Measurements from ENCODE around the gene DYNC2LI1. TPM values are rescaled to one million over a fixed set of nuclear protein-coding genes. Genes with fewer than 3 reads are reported as not detected.

The DYNC2LI1 gene
- total and polyA plus RNA-seq, 2 of the 8 experiments (the other 6 are each of a cell fraction or from before 2014, with no cell fraction given), result 3.9 to 7.6 TPM

GRCh38 chr2:43800894-43801293 is 27.1 kb downstream of the DYNC2LI1 start (continued):
- no peak for TF ChIP-seq RFX5 (IDR thresholded peaks at IDR 0.05; ENCODE audit: borderline replicate concordance, low read depth, low read length)
